HG03575 (cell line): Measurements from ENCODE around the gene IGFN1.

ENCODE experiments used
- ATAC-seq: cut with Tn5 transposase; IDR thresholded peaks from one replicate; pipeline ENCODE4 v1.9.1; 2021; ENCODE audit not compliant: unreplicated experiment, insufficient number of reproducible peaks, low FRiP score; ENCODE audit errors: extremely low read depth

The IGFN1 gene

DNA sequence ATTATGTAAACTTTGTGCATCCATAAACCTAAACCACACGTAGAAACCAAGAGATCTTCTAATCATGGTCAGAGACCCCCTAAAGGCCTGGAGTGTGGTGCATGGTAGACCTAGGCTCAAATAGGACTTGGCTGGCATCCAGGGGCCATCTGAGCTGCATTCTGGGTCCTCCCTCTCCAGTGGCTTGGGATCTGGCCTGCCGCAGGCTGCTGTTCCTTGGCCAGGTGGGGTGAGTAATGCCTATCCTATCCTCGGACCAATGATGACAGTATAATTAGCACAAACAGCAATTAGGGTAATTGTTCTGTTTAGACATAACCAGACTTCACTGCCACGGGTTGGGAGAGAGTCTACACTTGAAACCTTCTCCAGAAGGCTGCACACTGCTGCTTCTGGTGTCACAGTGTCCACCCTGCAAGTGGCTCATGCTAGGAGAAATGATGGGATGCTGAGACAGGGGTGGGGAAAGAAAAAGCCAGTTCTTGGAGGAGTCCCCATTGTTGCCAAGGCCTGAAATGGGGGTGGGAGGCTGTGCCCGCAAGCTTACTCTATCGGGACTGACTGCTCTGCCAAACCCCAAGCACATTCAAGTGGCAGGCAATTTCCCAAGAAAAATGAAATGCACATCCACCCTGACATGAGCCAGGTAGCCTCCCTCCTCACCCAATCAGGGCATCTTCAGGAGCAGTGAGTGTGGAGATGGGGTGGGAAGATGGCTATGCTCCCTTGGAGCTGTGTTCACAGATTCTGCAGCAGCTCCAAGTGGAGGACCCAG, 80.2 kb downstream of the IGFN1 start:
- ATAC-seq = no peak

DNA sequence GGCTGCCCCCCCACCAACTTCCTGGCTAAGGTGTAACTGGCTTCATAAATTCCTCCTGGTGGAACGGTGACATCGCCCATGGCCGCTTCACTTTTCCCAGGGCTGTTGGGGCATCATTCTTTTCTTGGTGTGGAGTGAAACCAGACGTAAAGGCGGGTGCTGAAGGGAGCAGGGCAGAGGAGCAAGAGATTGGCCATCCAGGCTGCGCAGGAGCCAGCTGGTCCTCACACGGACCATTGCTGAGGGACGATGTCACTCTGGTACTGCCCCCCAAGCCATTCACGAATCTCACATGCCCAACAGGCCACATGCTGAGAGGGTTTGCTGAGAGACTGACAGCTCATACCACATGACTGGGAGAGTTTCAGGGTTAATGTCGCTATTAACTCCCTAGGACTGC, 82.2 kb downstream of the IGFN1 start:
- ATAC-seq = no peak

DNA sequence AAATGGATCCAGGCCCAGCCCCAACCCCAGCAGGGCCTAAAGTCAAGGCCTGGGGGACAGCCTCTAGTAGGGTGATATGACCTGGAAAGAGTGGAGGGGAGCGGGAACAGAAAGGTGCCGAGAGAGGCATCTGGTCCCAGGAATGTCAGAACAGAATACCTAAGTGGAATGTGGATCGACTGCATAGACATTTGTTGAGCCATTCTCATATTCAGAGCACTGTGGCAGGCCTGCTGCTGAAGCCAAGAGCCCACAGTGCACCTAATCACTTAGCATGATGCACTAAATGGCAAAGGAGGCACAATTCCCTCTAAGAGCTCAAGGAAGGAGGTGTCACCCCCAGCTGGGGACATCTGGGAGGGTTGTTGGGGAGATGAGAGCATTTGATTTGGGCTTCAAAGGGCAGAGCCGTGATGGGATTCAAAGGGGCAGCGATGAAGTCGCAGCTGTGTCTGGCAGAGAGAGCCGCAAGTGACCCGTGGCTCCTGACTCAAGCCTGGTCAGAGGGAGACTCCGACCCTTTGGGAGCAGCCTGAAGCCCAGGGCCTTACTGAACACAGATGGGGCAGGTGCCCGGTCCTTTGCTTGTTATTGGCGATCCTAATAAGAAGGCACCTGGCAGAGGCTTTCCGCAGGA, 84.1 kb downstream of the IGFN1 start:
- no peak for ATAC-seq

DNA sequence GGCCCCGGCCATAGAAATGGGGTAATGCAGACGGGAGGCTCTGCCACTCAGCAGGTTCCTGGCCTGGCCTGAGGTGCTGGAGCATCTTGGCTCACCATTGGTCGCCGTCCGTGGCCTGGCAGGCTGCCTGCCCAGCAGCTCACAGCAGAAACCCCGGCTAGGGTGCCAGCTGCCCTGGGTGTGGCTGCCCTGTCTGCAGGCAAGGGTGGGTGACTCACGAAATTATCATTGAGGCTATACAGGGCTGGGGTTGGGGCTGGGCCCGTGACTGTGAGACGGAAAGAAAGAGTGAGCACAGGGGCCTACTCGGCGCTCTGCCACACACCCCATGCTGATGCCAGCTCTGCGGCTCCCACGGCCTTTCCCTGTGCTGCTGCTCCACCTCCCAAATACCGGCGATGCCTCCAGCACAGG, 84.6 kb downstream of the IGFN1 start:
- no peak for ATAC-seq

DNA sequence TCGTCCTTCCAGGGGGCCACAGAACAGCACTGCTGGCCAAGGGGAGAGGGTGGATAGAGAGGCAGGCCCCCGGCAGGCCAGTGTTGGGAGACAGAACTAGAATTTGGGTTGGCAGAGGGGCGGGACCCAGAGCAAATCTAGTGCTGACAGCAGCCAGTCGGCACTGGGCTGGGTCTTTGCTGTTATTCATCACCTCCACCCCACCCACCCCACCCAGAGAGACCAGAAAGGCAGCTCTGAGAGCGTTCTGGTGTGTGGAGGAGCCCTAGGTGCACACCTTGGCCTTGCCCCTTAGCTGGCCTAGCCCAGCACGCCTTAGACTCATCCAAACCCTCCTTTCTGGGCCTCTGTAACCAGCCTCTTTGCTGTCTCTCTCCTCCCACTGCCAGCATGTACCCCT, 86.3 kb downstream of the IGFN1 start:
- no peak for ATAC-seq

DNA sequence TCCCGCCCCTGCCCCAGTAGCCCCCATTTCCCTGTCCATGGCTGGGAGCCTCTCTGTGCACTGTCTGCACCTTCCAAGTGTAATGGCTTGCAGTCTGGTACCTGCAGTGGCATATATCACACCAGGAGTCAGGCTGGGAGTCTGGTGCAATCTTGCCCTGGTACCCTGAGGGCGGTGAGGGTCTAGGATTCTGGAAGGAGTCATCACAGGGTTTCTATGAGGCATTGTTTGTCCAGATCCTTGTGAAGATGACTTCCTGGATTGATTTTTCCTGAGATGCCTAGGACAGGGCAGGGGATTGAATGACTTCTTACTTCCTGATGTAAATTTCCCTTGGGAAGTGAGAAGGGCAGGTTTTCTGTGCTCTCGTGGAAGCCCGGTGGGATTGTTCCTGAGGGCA, 86.8 kb downstream of the IGFN1 start:
- no peak for ATAC-seq
